HuH-7.5 (cell line): Measurements from ENCODE around the gene SUPT7L.

ENCODE experiments used
- DNase-seq: peaks from one replicate; pipeline ENCODE4 v3.0.0; 2011; ENCODE audit warnings: low spot score

The SUPT7L gene, protein sequence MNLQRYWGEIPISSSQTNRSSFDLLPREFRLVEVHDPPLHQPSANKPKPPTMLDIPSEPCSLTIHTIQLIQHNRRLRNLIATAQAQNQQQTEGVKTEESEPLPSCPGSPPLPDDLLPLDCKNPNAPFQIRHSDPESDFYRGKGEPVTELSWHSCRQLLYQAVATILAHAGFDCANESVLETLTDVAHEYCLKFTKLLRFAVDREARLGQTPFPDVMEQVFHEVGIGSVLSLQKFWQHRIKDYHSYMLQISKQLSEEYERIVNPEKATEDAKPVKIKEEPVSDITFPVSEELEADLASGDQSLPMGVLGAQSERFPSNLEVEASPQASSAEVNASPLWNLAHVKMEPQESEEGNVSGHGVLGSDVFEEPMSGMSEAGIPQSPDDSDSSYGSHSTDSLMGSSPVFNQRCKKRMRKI

GRCh38 chr2:27663285-27664153 lies at the start of gene SUPT7L, which contains the start of gene SLC4A1AP:
TSS of gene SUPT7L (minus strand) at chr2:27663614. CDS start at chr2:27662192, 1,422 bp downstream.
TSS of gene SLC4A1AP (plus strand) at chr2:27663889. CDS start at chr2:27663915, 26 bp downstream.
- DNase-seq, result peak; percentile 41

GRCh38 chr2:27713201-27713600 lies 49.8 kb upstream of the SUPT7L start:
- DNase-seq, result no peak

- DNase-seq, result no peak
These were observed 49.1 kb upstream of the SUPT7L start for GRCh38 chr2:27712522-27712921.

GRCh38 chr2:27711804-27712203 lies 48.4 kb upstream of the SUPT7L start:
- DNase-seq, result no peak

DNA sequence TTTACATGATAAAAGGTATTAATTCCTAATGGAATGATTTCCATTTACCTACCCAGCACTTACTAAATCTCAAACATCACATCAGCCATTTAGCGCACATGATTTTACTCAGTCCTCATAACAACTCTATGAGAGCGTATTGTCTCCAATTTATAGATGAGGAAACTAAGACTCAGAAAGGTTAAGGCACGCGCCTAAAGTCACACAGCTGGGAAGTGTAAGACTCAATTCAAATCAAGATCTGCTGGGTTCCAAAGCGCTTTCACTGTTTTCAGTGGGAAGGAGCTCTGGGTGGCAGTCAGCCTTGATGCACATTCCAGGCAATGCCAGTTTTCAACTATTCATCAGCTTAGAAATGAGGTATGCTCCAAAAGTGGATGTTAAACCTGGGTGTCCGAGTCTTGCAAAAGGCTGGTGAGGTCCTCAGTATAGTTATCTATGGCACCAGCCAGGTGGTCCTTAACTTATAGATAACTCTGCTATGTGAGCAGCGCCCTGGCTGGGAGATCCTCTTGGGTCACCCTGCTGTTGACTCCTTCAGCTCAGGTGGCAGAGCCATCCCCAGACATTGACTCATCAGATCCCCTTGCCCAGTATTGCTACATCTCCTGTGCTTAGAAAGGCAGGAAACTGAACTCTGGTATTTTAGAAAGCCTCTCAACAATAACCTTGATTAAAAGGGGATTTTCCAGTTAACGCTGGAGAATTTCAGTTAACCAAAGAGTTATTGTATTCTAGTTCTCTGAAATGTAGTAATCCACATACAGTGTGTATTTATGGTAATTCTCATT lies 47.4 kb upstream of the SUPT7L start:
- no peak for DNase-seq

DNA sequence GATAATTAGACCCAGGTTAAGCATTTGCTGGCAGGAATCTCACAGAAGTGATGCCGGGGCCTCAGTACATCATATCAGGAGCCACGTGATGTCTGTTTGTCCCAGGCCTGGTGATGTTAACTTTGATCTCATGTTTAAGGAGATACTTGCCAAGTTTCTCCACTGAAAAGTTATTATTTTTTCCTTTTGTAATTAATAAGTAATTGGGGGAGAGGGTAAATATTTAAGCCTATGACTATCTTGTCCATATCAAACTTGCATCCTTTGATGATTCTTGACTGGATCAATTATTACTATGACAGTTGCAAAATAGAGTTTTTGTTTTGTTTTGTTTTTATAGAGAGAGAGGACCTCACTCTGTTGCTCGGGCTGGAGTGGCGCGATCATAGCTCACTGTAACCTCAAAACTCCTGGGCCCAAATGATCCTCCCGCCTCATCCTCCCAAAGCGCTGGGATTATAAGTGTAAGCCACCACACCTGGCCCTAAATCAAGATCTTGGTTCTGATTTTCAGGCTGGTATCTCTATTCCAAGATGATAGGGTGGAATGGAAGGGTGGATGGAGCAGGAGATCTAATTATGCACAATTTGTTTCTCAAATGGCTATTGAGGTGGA lies 46.7 kb upstream of the SUPT7L start:
- DNase-seq, result no peak

DNA sequence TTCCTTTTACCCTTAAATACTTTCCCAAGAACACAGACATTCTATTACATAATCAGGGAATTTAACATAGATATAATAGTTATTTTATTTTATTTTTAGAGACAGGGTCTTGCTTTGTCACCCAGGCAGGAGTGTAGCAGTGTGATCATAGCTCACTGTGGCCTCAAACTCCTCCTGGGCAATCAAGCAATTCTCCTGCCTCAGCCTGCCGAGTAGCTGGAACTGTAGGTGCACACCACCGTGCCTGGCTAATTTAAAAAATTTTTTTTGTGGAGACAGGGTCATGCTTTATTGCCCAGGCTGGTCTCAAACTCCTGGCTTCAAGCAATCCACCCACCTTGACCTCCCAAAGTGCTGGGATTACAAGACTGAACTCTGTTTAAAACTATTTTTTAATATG lies 45.9 kb upstream of the SUPT7L start:
- DNase-seq, result no peak

DNA sequence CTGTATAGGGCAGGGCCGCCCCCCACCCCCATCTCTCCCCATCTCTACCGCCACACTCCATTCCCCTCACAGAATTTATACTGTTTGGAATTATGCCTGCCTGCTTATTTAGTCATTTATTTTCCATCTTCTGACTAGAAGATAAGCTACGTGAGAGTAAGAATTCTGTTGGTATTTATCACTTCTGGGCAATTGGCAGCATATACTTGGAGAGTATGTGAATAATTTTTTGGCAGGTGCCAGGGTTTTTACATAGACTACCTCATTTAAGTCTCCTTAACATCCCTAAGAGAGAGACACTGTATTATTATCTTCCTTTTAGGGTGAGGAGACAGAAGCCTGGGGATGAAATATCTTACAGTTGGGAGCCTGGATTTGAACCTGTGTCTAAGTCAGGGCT lies 45.3 kb upstream of the SUPT7L start:
- DNase-seq, result no peak

GRCh38 chr2:27708257-27708654 lies 44.8 kb upstream of the SUPT7L start:
- DNase-seq, result no peak

GRCh38 chr2:27707462-27708256 lies 44.2 kb upstream of the SUPT7L start:
- DNase-seq, result no peak

GRCh38 chr2:27705851-27706622 lies 42.6 kb upstream of the SUPT7L start:
- no peak for DNase-seq

GRCh38 chr2:27704342-27704876 lies 41.0 kb upstream of the SUPT7L start:
- DNase-seq, result no peak

GRCh38 chr2:27703638-27704341 lies 40.4 kb upstream of the SUPT7L start:
- DNase-seq, result peak; percentile 59

- no peak for DNase-seq
These were observed 38.9 kb upstream of the SUPT7L start for GRCh38 chr2:27702302-27702701.

GRCh38 chr2:27701676-27702075 lies 38.3 kb upstream of the SUPT7L start:
- no peak for DNase-seq

DNA sequence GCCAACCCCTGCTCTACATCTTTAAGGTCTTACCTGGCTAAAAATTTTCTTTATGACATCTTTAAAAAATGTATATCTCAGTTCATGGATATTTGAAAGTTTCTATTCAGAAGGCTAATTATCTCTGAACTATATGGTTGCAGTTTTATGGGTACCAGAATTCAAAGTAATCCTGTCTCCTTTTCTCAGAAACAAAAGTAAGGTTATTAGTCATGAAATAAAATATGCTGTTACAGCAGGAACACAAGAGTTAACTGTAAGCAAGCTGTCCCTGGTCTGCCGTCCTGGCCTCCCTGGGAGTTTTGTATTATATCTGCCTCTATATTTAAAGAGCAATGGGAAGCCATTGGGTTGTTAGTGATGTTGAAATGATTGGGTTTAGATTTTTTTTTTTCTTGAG lies 34.2 kb upstream of the SUPT7L start:
- no peak for DNase-seq

- DNase-seq, result no peak
These were observed 26.6 kb upstream of the SUPT7L start for GRCh38 chr2:27690052-27690451.

GRCh38 chr2:27689424-27689823 lies 26.0 kb upstream of the SUPT7L start:
- no peak for DNase-seq

GRCh38 chr2:27687232-27687631 lies 23.8 kb upstream of the SUPT7L start:
- no peak for DNase-seq
